Astrocyte (in vitro differentiated cells and primary cell): ENCODE results near the gene CSRP3. TPM values are rescaled to one million over a fixed set of nuclear protein-coding genes. Genes with fewer than 3 reads are reported as not detected.

Experiments used
- DNase-seq: peaks from one replicate; pipeline ENCODE4 v3.0.0-alpha.2; 2010; ENCODE audit warnings: low read depth
- FAIRE-seq: peaks from 2 replicates; lab custom pipeline; 2011; peaks lifted over from hg19 to GRCh38; lab: Jason Lieb, UNC
- H2AFZ ChIP-seq: 2 replicates; pipeline ENCODE4 v1.6.0; 2012; ENCODE audit warnings: low read depth, low read length, inconsistent platforms
- H3K27ac ChIP-seq: 2 replicates; pipeline ENCODE4 v1.5.1; 2011; ENCODE audit warnings: low read depth, low read length, inconsistent platforms
- H3K27me3 ChIP-seq: 2 replicates; pipeline ENCODE4 v1.6.0; 2011; ENCODE audit warnings: low read length, inconsistent platforms; ENCODE audit not compliant: insufficient read depth
- H3K36me3 ChIP-seq: 2 replicates; pipeline ENCODE4 v1.5.1; 2011; ENCODE audit warnings: low read length, inconsistent platforms; ENCODE audit not compliant: insufficient read depth
- H3K4me1 ChIP-seq: 2 replicates; pipeline ENCODE4 v1.5.1; 2011; ENCODE audit warnings: low read length, inconsistent platforms; ENCODE audit not compliant: insufficient read depth
- H3K4me2 ChIP-seq: 2 replicates; pipeline ENCODE4 v1.6.0; 2012; ENCODE audit warnings: low read length, inconsistent platforms
- H3K4me3 ChIP-seq: 2 replicates; pipeline ENCODE4 v1.5.1; 2011; ENCODE audit warnings: low read depth, mild to moderate bottlenecking, low read length, inconsistent platforms; ENCODE audit not compliant: insufficient read depth
- H3K79me2 ChIP-seq: 2 replicates; pipeline ENCODE4 v1.6.0; 2012; ENCODE audit warnings: mild to moderate bottlenecking, low read length, inconsistent platforms; ENCODE audit not compliant: insufficient read depth
- H3K9ac ChIP-seq: 2 replicates; pipeline ENCODE4 v1.6.0; 2012; ENCODE audit warnings: mild to moderate bottlenecking, low read length, inconsistent platforms
- H3K9me3 ChIP-seq: 2 replicates; pipeline ENCODE4 v1.5.1; 2012; ENCODE audit warnings: low read depth, mild to moderate bottlenecking, low read length, inconsistent platforms; ENCODE audit not compliant: insufficient read depth
- H4K20me1 ChIP-seq: 2 replicates; pipeline ENCODE4 v1.6.0; 2012; ENCODE audit warnings: low read length, inconsistent platforms; ENCODE audit not compliant: insufficient read depth
- H3K27ac Mint-ChIP-seq: one replicate; pipeline ENCODE4 v1.8.0; 2021; ENCODE audit warnings: mild to moderate bottlenecking, mixed read lengths; ENCODE audit not compliant: unreplicated experiment
- H3K27me3 Mint-ChIP-seq: one replicate; pipeline ENCODE4 v1.8.0; 2021; ENCODE audit warnings: low read depth, mixed read lengths; ENCODE audit not compliant: unreplicated experiment
- H3K36me3 Mint-ChIP-seq: one replicate; pipeline ENCODE4 v1.8.0; 2021; ENCODE audit warnings: low read depth, mixed read lengths; ENCODE audit not compliant: unreplicated experiment
- H3K4me1 Mint-ChIP-seq: one replicate; pipeline ENCODE4 v1.8.0; 2021; ENCODE audit warnings: low read depth, mixed read lengths; ENCODE audit not compliant: unreplicated experiment
- H3K4me3 Mint-ChIP-seq: one replicate; pipeline ENCODE4 v1.8.0; 2021; ENCODE audit warnings: mild to moderate bottlenecking, moderate library complexity, mixed read lengths; ENCODE audit not compliant: unreplicated experiment
- H3K9me3 Mint-ChIP-seq: one replicate; pipeline ENCODE4 v1.8.0; 2021; ENCODE audit warnings: mild to moderate bottlenecking, mixed read lengths; ENCODE audit not compliant: unreplicated experiment
- EZH2 ChIP-seq: IDR thresholded peaks from 2 replicates; pipeline ENCODE4 v1.6.1; 2012; ENCODE audit warnings: mild to moderate bottlenecking, low read length, inconsistent platforms; ENCODE audit not compliant: insufficient read depth
- total RNA-seq: library from RNA; stranded (reverse); gene quantifications from 2 replicates; pipeline ENCODE4 v1.2.1, GENCODE V29; 2021
- TF ChIP-seq, protein P1 (sequence below): IDR thresholded peaks from 2 replicates; pipeline ENCODE4 v1.5.1; 2011; ENCODE audit warnings: low read depth, mild to moderate bottlenecking, inconsistent platforms, low read length, moderate library complexity; ENCODE audit not compliant: insufficient read depth

CSRP3 gene
- total RNA-seq, 1 donor from 2014 or later, result 0.43 TPM

DNA sequence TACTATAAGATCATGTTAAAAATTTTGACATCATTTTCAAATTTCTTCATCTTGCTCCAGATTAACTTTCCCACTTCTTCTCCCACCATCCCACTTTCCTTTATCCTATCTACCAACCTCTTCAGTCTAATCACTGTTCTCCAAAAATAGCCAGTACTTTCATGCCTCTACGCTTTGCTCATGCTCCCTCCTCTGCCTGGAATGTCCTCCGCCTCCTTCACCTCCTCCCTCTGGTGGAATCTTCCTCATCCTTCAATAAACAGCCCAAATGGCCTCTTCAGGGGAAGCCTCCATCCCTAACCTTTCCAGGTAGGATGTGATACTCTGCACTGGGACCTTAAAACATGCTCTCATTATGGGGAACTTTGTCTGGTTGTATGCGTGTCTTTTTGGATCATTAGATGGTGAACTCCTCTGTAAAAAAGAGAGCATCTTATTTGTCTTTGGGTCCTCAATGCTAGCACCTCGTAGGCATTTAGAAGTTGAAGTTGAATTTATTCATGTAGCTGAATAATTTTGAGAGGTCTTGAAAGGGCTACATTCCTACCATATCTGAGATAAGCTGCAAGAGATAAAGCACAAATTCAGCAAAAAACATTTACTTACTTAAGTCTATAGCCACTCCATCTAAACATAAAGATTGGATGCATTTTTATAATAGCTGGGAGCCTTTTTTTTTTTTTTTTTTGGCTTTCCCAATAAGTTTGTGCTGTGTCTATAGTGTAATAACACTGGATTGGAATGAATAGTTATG, 8.0 kb upstream of the CSRP3 start:
- Histone ChIP-seq H3K27me3 (peaks cover 21% of the 10 kb centered on the region), H3K9ac (no peak overlapping the region), H3K4me1 (no peaks in the 10 kb centered on the region), H3K4me3 (no peak overlapping the region), H3K27ac (no peak overlapping the region), H3K4me2 (no peak overlapping the region), H3K9me3 (no peaks in the 10 kb centered on the region), H3K79me2 (no peaks in the 10 kb centered on the region), H2AFZ (no peak overlapping the region), H3K36me3 (no peaks in the 10 kb centered on the region), H4K20me1 (no peaks in the 10 kb centered on the region)
- no peak for TF ChIP-seq EZH2
- TF ChIP-seq, protein P1, sequence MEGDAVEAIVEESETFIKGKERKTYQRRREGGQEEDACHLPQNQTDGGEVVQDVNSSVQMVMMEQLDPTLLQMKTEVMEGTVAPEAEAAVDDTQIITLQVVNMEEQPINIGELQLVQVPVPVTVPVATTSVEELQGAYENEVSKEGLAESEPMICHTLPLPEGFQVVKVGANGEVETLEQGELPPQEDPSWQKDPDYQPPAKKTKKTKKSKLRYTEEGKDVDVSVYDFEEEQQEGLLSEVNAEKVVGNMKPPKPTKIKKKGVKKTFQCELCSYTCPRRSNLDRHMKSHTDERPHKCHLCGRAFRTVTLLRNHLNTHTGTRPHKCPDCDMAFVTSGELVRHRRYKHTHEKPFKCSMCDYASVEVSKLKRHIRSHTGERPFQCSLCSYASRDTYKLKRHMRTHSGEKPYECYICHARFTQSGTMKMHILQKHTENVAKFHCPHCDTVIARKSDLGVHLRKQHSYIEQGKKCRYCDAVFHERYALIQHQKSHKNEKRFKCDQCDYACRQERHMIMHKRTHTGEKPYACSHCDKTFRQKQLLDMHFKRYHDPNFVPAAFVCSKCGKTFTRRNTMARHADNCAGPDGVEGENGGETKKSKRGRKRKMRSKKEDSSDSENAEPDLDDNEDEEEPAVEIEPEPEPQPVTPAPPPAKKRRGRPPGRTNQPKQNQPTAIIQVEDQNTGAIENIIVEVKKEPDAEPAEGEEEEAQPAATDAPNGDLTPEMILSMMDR, result no peak
- Mint-ChIP-seq H3K4me1 (peaks cover 7% of the 10 kb centered on the region), H3K27ac (no peak overlapping the region), H3K9me3 (no peaks in the 10 kb centered on the region), H3K27me3 (peaks cover 9% of the 10 kb centered on the region), H3K4me3 (no peak overlapping the region), H3K36me3 (no peaks in the 10 kb centered on the region)
- peak; percentile 26 for DNase-seq
- no peak for FAIRE-seq

DNA sequence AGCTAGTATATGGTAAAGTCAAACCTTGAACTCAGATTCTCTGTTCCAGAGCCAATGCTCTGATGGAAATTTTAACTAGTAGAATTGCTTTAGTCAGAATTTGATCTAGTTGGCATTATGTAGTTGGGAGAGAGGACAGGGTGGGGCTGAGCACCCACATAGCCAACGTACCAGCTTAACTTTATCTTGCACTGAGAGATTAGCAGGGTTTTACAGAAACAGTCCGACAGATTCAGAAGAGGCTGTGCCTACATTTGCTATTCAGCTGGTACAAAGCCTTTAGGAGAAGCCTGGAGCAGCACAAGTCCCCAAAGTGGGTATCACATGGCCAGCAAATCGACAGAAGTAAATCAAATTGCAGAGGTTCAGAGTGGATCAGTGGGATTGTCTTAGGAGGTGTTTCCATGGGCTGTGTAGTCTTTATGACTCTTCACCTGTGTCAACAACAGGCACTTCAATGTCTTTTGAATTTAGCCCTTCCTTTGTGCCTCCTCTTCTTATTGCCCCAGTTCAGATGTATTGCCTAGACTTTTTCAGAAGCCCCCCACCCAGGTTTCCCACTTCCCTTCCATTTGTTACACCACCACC, 7.3 kb upstream of the CSRP3 start:
- no peak for FAIRE-seq
- Histone ChIP-seq H3K27me3 (peaks cover 21% of the 10 kb centered on the region), H2AFZ (no peak overlapping the region), H3K4me2 (no peak overlapping the region), H3K79me2 (no peaks in the 10 kb centered on the region), H4K20me1 (no peaks in the 10 kb centered on the region), H3K9me3 (no peaks in the 10 kb centered on the region), H3K9ac (no peak overlapping the region), H3K36me3 (no peaks in the 10 kb centered on the region), H3K4me3 (no peak overlapping the region), H3K4me1 (no peaks in the 10 kb centered on the region), H3K27ac (no peak overlapping the region)
- peaks cover 7% of the 10 kb centered on the region for H3K4me1 Mint-ChIP-seq
- TF ChIP-seq EZH2, result no peak
- TF ChIP-seq, protein P1, result no peak
- H3K27me3 Mint-ChIP-seq, result peaks cover 9% of the 10 kb centered on the region
- no peak overlapping the region for H3K4me3 Mint-ChIP-seq
- no peak overlapping the region for H3K27ac Mint-ChIP-seq
- no peaks in the 10 kb centered on the region for H3K9me3 Mint-ChIP-seq
- no peaks in the 10 kb centered on the region for H3K36me3 Mint-ChIP-seq
- no peak for DNase-seq

DNA sequence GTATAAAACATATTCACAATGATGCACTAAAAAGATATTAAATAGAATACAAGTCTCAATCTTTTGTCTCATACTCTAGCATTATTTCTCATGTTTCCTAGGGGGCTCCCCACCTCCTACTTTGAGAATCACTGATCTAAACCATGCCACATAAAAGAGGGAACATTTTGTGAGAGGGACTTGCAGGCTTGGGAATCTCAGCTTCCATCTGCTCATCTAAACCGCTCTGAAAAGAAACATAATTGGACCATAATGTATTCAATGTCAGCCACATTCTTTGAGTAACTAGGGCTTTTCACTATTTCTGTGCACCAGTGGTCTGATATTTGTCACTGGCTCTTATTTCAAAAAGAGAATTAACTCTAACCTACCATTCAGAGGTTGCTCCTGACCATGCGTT, 6.4 kb upstream of the CSRP3 start:
- H2AFZ ChIP-seq, result no peak overlapping the region
- no peak overlapping the region for H3K9ac ChIP-seq
- H4K20me1 ChIP-seq, result no peaks in the 10 kb centered on the region
- H3K4me1 ChIP-seq, result no peaks in the 10 kb centered on the region
- no peak overlapping the region for H3K4me3 Mint-ChIP-seq
- DNase-seq (no peak), FAIRE-seq (no peak)
- H3K9me3 ChIP-seq, result no peaks in the 10 kb centered on the region
- no peak overlapping the region for H3K4me3 ChIP-seq
- no peaks in the 10 kb centered on the region for H3K36me3 Mint-ChIP-seq
- no peaks in the 10 kb centered on the region for H3K36me3 ChIP-seq
- no peaks in the 10 kb centered on the region for H3K9me3 Mint-ChIP-seq
- H3K4me1 Mint-ChIP-seq, result peaks cover 7% of the 10 kb centered on the region
- peaks cover 9% of the 10 kb centered on the region for H3K27me3 Mint-ChIP-seq
- H3K79me2 ChIP-seq, result no peaks in the 10 kb centered on the region
- TF ChIP-seq, protein P1, result no peak
- no peak for TF ChIP-seq EZH2
- peaks cover 19% of the 10 kb centered on the region for H3K27me3 ChIP-seq
- H3K4me2 ChIP-seq, result no peak overlapping the region
- no peak overlapping the region for H3K27ac ChIP-seq
- H3K27ac Mint-ChIP-seq, result no peak overlapping the region
